Activated T-cell treated with anti-CD3 and anti-CD28 coated beads, Interleukin-2, amount 50 U/mL, for 4 hours (primary cell): Measurements from ENCODE around the gene CUTC. TPM values are rescaled to one million over a fixed set of nuclear protein-coding genes. Genes with fewer than 3 reads are reported as not detected.

Experiments
- ATAC-seq, 2 donors: fragments of 200-7000 bp; cut with Tn5 transposase; one replicate each; pipeline ENCODE4 v1.10.0; 2021
- DNase-seq: peaks from one replicate; pipeline ENCODE4 v3.0.0-alpha.2; 2020
- H3K27me3 Mint-ChIP-seq: one replicate; pipeline ENCODE4 v1.8.0; 2021; ENCODE audit warnings: low read depth, mixed read lengths
- H3K36me3 Mint-ChIP-seq: one replicate; pipeline ENCODE4 v1.8.0; 2022; ENCODE audit warnings: mixed read lengths; ENCODE audit not compliant: insufficient read depth
- H3K4me1 Mint-ChIP-seq: one replicate; pipeline ENCODE4 v1.8.0; 2021; ENCODE audit warnings: low read depth, mixed read lengths
- H3K4me3 Mint-ChIP-seq: one replicate; pipeline ENCODE4 v1.8.0; 2021; ENCODE audit warnings: mild to moderate bottlenecking, moderate library complexity, mixed read lengths
- H3K9me3 Mint-ChIP-seq: one replicate; pipeline ENCODE4 v1.8.0; 2021; ENCODE audit warnings: mixed read lengths
- total RNA-seq, 3 donors: library from RNA; stranded (reverse); gene quantifications; one replicate each; pipeline ENCODE4 v1.2.1, GENCODE V29; 2021

CUTC gene
- total RNA-seq, 3 donors from 2014 or later: 19.8 to 30.4 (median 28.7) TPM

DNA sequence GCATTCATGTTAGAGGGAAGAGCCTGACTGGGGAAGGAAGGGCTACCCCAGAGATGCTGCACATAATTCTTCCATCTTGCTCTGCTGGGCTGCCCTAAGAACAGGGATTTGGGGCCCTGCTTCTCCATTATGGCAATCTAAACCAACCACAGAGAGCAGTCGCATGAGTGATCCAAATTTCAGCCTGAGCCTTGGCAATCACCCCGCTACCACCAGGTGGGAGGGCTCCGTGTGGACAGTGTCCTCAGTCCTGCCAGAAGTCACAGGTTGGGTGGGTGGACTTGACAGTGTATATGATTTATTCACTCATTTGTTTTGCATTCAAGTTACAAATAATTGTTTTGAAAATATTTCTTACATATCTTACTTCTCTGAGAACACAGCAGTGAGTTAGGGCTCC lies 72.4 kb downstream of the CUTC start:
- H3K36me3 Mint-ChIP-seq: peaks cover 7% of the 10 kb centered on the region
- no peaks in the 10 kb centered on the region for H3K27me3 Mint-ChIP-seq
- DNase-seq (no peak), ATAC-seq (no peak)
- no peaks in the 10 kb centered on the region for H3K9me3 Mint-ChIP-seq
- no peak overlapping the region for H3K4me3 Mint-ChIP-seq
- no peaks in the 10 kb centered on the region for H3K4me1 Mint-ChIP-seq

GRCh38 chr10:99805190-99805589 lies 73.2 kb downstream of the CUTC start:
- H3K4me1 Mint-ChIP-seq: no peaks in the 10 kb centered on the region
- peaks cover 7% of the 10 kb centered on the region for H3K36me3 Mint-ChIP-seq
- H3K4me3 Mint-ChIP-seq: no peak overlapping the region
- ATAC-seq (no peak), DNase-seq (no peak)
- H3K27me3 Mint-ChIP-seq: no peaks in the 10 kb centered on the region
- no peaks in the 10 kb centered on the region for H3K9me3 Mint-ChIP-seq

Other genes starting within 250 kb of the CUTC start
- not detected for gene NKX2-3, start 199.3 kb upstream of the CUTC start, total RNA-seq
- 10 to 100 TPM; 58.8 to 65.3 (median 64.7) TPM for gene SLC25A28, start 111.8 kb upstream of the CUTC start, total RNA-seq
- 1 to 10 TPM; 7.7 to 8.2 (median 7.9) TPM for gene ENTPD7, start 72.7 kb upstream of the CUTC start, total RNA-seq
- 10 to 100 TPM; 28.4 to 32.5 (median 32.2) TPM for gene COX15, start 107 bp upstream of the CUTC start, total RNA-seq
- gene ABCC2, start 50.4 kb downstream of the CUTC start, total RNA-seq: 1 to 10 TPM; 1.3 to 1.5 (median 1.3) TPM